ENCODE data around the gene CCDC17. TPM values are rescaled to one million over a fixed set of nuclear protein-coding genes. Genes with fewer than 3 reads are reported as not detected.

The CCDC17 gene
- total RNA-seq, 1 donor, result 0.72 TPM

GRCh38 chr1:45620588-45621500, 3.0 kb downstream of the CCDC17 start:
- no peak for TF ChIP-seq CTCF (IDR thresholded peaks at IDR 0.05; ENCODE audit: extremely low read depth, low read depth, low read length)
- no peak for DNase-seq (ENCODE audit: insufficient read length, low spot score, missing footprints)
- Histone ChIP-seq H2AFZ (ENCODE audit: low read length) (no peak overlapping the region), H3K79me2 (ENCODE audit: insufficient read depth, low read length) (no peaks in the 10 kb centered on the region), H3K9me3 (ENCODE audit: low read depth, low read length) (no peaks in the 10 kb centered on the region), H3K27ac (ENCODE audit: low read depth, low read length) (no peak overlapping the region), H3K27me3 (ENCODE audit: insufficient read depth, low read length) (no peaks in the 10 kb centered on the region), H3K4me1 (ENCODE audit: insufficient read depth, low read length) (no peaks in the 10 kb centered on the region), H3K4me2 (ENCODE audit: insufficient read depth, low read length) (no peak overlapping the region), H4K20me1 (ENCODE audit: insufficient read depth, low read length) (peaks cover 2% of the 10 kb centered on the region), H3K4me3 (ENCODE audit: insufficient read depth, low read length) (no peak overlapping the region), H3K36me3 (ENCODE audit: insufficient read depth, low read length) (peaks cover 27% of the 10 kb centered on the region)

- Histone ChIP-seq H2AFZ (ENCODE audit: low read length) (no peak overlapping the region), H3K27ac (ENCODE audit: low read depth, low read length) (no peak overlapping the region), H3K4me3 (ENCODE audit: insufficient read depth, low read length) (no peak overlapping the region), H3K4me1 (ENCODE audit: insufficient read depth, low read length) (no peaks in the 10 kb centered on the region), H3K4me2 (ENCODE audit: insufficient read depth, low read length) (no peak overlapping the region), H4K20me1 (ENCODE audit: insufficient read depth, low read length) (peaks cover 2% of the 10 kb centered on the region), H3K27me3 (ENCODE audit: insufficient read depth, low read length) (no peaks in the 10 kb centered on the region), H3K9me3 (ENCODE audit: low read depth, low read length) (no peaks in the 10 kb centered on the region), H3K79me2 (ENCODE audit: insufficient read depth, low read length) (no peaks in the 10 kb centered on the region), H3K36me3 (ENCODE audit: insufficient read depth, low read length) (peaks cover 35% of the 10 kb centered on the region)
- DNase-seq (ENCODE audit: insufficient read length, low spot score, missing footprints), result no peak
- TF ChIP-seq CTCF (IDR thresholded peaks at IDR 0.05; ENCODE audit: extremely low read depth, low read depth, low read length), result no peak
Observed at GRCh38 chr1:45619149-45619921, 4.5 kb downstream of the CCDC17 start.

- Histone ChIP-seq H3K4me2 (ENCODE audit: insufficient read depth, low read length) (no peak overlapping the region), H3K79me2 (ENCODE audit: insufficient read depth, low read length) (no peaks in the 10 kb centered on the region), H2AFZ (ENCODE audit: low read length) (no peak overlapping the region), H4K20me1 (ENCODE audit: insufficient read depth, low read length) (no peaks in the 10 kb centered on the region), H3K36me3 (ENCODE audit: insufficient read depth, low read length) (peaks cover 36% of the 10 kb centered on the region), H3K27ac (ENCODE audit: low read depth, low read length) (no peak overlapping the region), H3K4me1 (ENCODE audit: insufficient read depth, low read length) (no peaks in the 10 kb centered on the region), H3K9me3 (ENCODE audit: low read depth, low read length) (no peaks in the 10 kb centered on the region), H3K4me3 (ENCODE audit: insufficient read depth, low read length) (no peak overlapping the region), H3K27me3 (ENCODE audit: insufficient read depth, low read length) (no peaks in the 10 kb centered on the region)
- peak; percentile 73 for DNase-seq (ENCODE audit: insufficient read length, low spot score, missing footprints)
- TF ChIP-seq CTCF (IDR thresholded peaks at IDR 0.05; ENCODE audit: extremely low read depth, low read depth, low read length), result no peak
Observed at GRCh38 chr1:45617618-45618017, 6.2 kb downstream of the CCDC17 start.

- Histone ChIP-seq H3K9me3 (ENCODE audit: low read depth, low read length) (no peaks in the 10 kb centered on the region), H3K79me2 (ENCODE audit: insufficient read depth, low read length) (no peaks in the 10 kb centered on the region), H3K4me1 (ENCODE audit: insufficient read depth, low read length) (no peaks in the 10 kb centered on the region), H3K4me3 (ENCODE audit: insufficient read depth, low read length) (no peak overlapping the region), H3K27ac (ENCODE audit: low read depth, low read length) (no peak overlapping the region), H3K4me2 (ENCODE audit: insufficient read depth, low read length) (no peak overlapping the region), H4K20me1 (ENCODE audit: insufficient read depth, low read length) (no peaks in the 10 kb centered on the region), H3K36me3 (ENCODE audit: insufficient read depth, low read length) (peaks cover 43% of the 10 kb centered on the region), H2AFZ (ENCODE audit: low read length) (no peak overlapping the region), H3K27me3 (ENCODE audit: insufficient read depth, low read length) (no peaks in the 10 kb centered on the region)
- DNase-seq (ENCODE audit: insufficient read length, low spot score, missing footprints), result no peak
- TF ChIP-seq CTCF (IDR thresholded peaks at IDR 0.05; ENCODE audit: extremely low read depth, low read depth, low read length), result no peak
Observed at GRCh38 chr1:45615885-45616284, 8.0 kb downstream of the CCDC17 start.
